IMR-90 (cell line): ENCODE results near the gene F2. TPM values are rescaled to one million over a fixed set of nuclear protein-coding genes. Genes with fewer than 3 reads are reported as not detected.

Experiments
- ATAC-seq: fragments of 200-7000 bp; cut with Tn5 transposase; 2 replicates; pipeline ENCODE4 v1.9.1; 2020; ENCODE audit warnings: low read depth, mild to moderate bottlenecking, moderate library complexity
- BruUV-seq: library from RNA; stranded (reverse); fragments of 400-500 nt; replicated peaks from 2 replicates; lab custom pipeline; 2021; lab: Mats Ljungman, UMichigan
- CTCF ChIA-PET: fragments of 300-600 bp; formaldehyde crosslinking; extraction: SDS; loops from one replicate; lab custom pipeline; 2021; ENCODE audit warnings: antibody characterized with exemption; lab: Yijun Ruan, JAX
- POLR2A ChIA-PET: fragments of 300-600 bp; sonication (Branson Sonifier 250); formaldehyde crosslinking; loops from one replicate; lab custom pipeline; 2022; ENCODE audit warnings: antibody characterized with exemption; ENCODE audit not compliant: unreplicated experiment; lab: Charles Lee
- DNase-seq: peaks from one replicate; pipeline ENCODE4 v3.0.0; 2013
- H2AFZ ChIP-seq: replicated peaks from 2 replicates; pipeline ENCODE3; 2013; ENCODE audit warnings: low read length, mild to moderate bottlenecking; ENCODE audit not compliant: poor library complexity
- H2AK5ac ChIP-seq: 2 replicates; pipeline ENCODE4 v1.6.1; 2013; ENCODE audit warnings: low read depth, low read length, inconsistent platforms
- H2AK9ac ChIP-seq: replicated peaks from 2 replicates; pipeline ENCODE3; 2013; ENCODE audit warnings: mild to moderate bottlenecking, low read depth, low read length, moderate library complexity; ENCODE audit not compliant: poor library complexity
- H2BK120ac ChIP-seq: 2 replicates; pipeline ENCODE4 v1.6.1; 2013; ENCODE audit warnings: low read depth, low read length, inconsistent platforms
- H2BK15ac ChIP-seq: 3 replicates; pipeline ENCODE4 v1.6.1; 2013; ENCODE audit warnings: low read depth, low read length, inconsistent platforms
- H2BK20ac ChIP-seq: 2 replicates; pipeline ENCODE4 v1.6.1; 2013; ENCODE audit warnings: low read depth, mild to moderate bottlenecking, inconsistent platforms, low read length, moderate library complexity
- H2BK5ac ChIP-seq: 2 replicates; pipeline ENCODE4 v1.6.1; 2013; ENCODE audit warnings: mild to moderate bottlenecking, low read depth, low read length, inconsistent platforms; ENCODE audit not compliant: poor library complexity, severe bottlenecking
- H3K14ac ChIP-seq: replicated peaks from 2 replicates; pipeline ENCODE4 v1.6.1; 2013; ENCODE audit warnings: low read depth, low read length, inconsistent platforms
- H3K18ac ChIP-seq: 2 replicates; pipeline ENCODE4 v1.6.1; 2013; ENCODE audit warnings: low read depth, low read length, control low read depth
- H3K23ac ChIP-seq: 2 replicates; pipeline ENCODE4 v1.6.1; 2013; ENCODE audit warnings: low read depth, low read length, inconsistent platforms
- H3K27ac ChIP-seq: 2 replicates; pipeline ENCODE4 v1.5.1; 2013; ENCODE audit warnings: mild to moderate bottlenecking, control low read depth, low read length; ENCODE audit not compliant: insufficient read depth
- H3K27me3 ChIP-seq: 2 replicates; pipeline ENCODE4 v1.6.1; 2013; ENCODE audit warnings: low read length; ENCODE audit not compliant: control insufficient read depth, insufficient read depth
- H3K36me3 ChIP-seq: 2 replicates; pipeline ENCODE4 v1.6.1; 2013; ENCODE audit warnings: low read length, mixed read lengths; ENCODE audit not compliant: control insufficient read depth, insufficient read depth
- H3K4ac ChIP-seq: 2 replicates; pipeline ENCODE4 v1.6.1; 2013; ENCODE audit warnings: low read depth, low read length, inconsistent platforms
- H3K4me1 ChIP-seq: 2 replicates; pipeline ENCODE4 v1.6.1; 2013; ENCODE audit warnings: low read length, mixed read lengths; ENCODE audit not compliant: control insufficient read depth, insufficient read depth
- H3K4me2 ChIP-seq: 2 replicates; pipeline ENCODE4 v1.6.1; 2013; ENCODE audit warnings: low read depth, mild to moderate bottlenecking, control low read depth, low read length, moderate library complexity
- H3K4me3 ChIP-seq: 2 replicates; pipeline ENCODE4 v1.5.1; 2013; ENCODE audit warnings: low read depth, mild to moderate bottlenecking, control low read depth, low read length, moderate library complexity; ENCODE audit not compliant: insufficient read depth
- H3K56ac ChIP-seq: 2 replicates; pipeline ENCODE4 v1.6.1; 2013; ENCODE audit warnings: low read length, inconsistent platforms; ENCODE audit not compliant: insufficient read depth; ENCODE audit errors: extremely low read depth
- H3K79me1 ChIP-seq, 2 experiments: 2 replicates each; pipeline ENCODE4 v1.6.1; 2013; ENCODE audit warnings: low read length in 2 of 2, inconsistent platforms in 1 of 2, low read depth in 1 of 2
- H3K9ac ChIP-seq: 2 replicates; pipeline ENCODE4 v1.6.1; 2013; ENCODE audit warnings: low read depth, low read length, control low read depth
- H3K9me1 ChIP-seq: 2 replicates; pipeline ENCODE4 v1.6.1; 2013; ENCODE audit warnings: low read length, inconsistent platforms; ENCODE audit not compliant: insufficient read depth
- H3K9me3 ChIP-seq: 2 replicates; pipeline ENCODE4 v1.6.1; 2013; ENCODE audit warnings: low read length; ENCODE audit not compliant: control insufficient read depth, insufficient read depth
- H4K20me1 ChIP-seq: 2 replicates; pipeline ENCODE4 v1.6.1; 2013; ENCODE audit warnings: low read length, inconsistent platforms; ENCODE audit not compliant: insufficient read depth
- H4K5ac ChIP-seq: 2 replicates; pipeline ENCODE4 v1.6.1; 2013; ENCODE audit warnings: mild to moderate bottlenecking, low read depth, low read length, control low read depth
- H4K8ac ChIP-seq, 2 experiments: 2 replicates each; pipeline ENCODE4 v1.6.1; 2013; ENCODE audit warnings: low read depth in 2 of 2, low read length in 2 of 2, control low read depth in 1 of 2, inconsistent platforms in 1 of 2
- H4K91ac ChIP-seq: 2 replicates; pipeline ENCODE4 v1.6.1; 2013; ENCODE audit warnings: low read depth, low read length, inconsistent platforms; ENCODE audit not compliant: insufficient read depth
- MAFK ChIP-seq: IDR thresholded peaks from 2 replicates; pipeline ENCODE4 v1.6.1; 2012; ENCODE audit warnings: low read depth, low read length, improper control_type of control experiment
- WGBS, 2 experiments: methylation state at CpG; one replicate each; pipeline versions ENCODE4 v1.1.5 to v1.1.7; 2013; ENCODE audit warnings: missing lambda C conversion rate in 2 of 2; ENCODE audit not compliant: insufficient read length in 1 of 2; ENCODE audit errors: extremely low coverage in 2 of 2; 5-methylcytosine and 5-hydroxymethylcytosine counted together
- dilution Hi-C: fragments of 300-500 bp; cut with HindIII; formaldehyde crosslinking; loops from one replicate; pipeline ENCODE4 v1.14.3; 2018; ENCODE audit warnings: low sequenced_read_pairs; ENCODE audit not compliant: unreplicated experiment
- in situ Hi-C: fragments of 300-500 bp; cut with MboI; formaldehyde crosslinking; loops from 3 replicates; pipeline ENCODE4 v1.14.3; 2019; ENCODE audit warnings: low sequenced_read_pairs, inconsistent platforms, mixed read lengths
- intact Hi-C: fragments of 100-400 bp; cut with micrococcal nuclease; formaldehyde crosslinking; loops from 2 replicates; pipeline ENCODE4 v1.10.0; 2022
- polyA plus RNA-seq, 3 experiments: library from polyadenylated mRNA; depleted of rRNA; stranded (reverse); fragments of >200 nt; gene quantifications; 2 replicates each; pipeline ENCODE4 v1.2.3, GENCODE V29; 2012; ENCODE audit warnings: low replicate concordance in 1 of 3
- total RNA-seq: library from RNA; depleted of rRNA; stranded (reverse); fragments of >200 nt; gene quantifications from 2 replicates; pipeline ENCODE4 v1.2.3, GENCODE V29; 2012

The F2 gene
- total and polyA plus RNA-seq, 2 of the 4 experiments (the other 2 are of a cell fraction): not detected

DNA sequence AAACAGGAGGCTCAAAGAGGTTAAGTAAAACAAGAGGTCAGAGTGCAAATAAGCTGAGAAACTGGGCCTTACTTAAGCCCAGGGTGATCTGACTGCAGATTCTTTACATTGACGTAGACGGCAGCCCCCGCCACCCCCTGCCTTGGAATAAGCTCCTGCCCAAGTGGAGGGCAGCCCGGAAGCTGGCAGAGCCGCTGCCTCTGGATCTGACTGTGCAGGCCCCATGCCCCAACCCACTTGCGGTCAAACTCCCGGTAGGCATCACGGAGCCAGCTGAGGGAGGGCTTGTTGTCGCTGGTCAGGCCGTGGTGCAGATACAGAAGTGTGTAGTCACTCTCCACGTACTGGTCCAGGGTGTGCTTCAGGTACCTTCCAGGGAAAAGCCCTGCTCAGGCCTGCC lies 37.2 kb upstream of the F2 start:
- H4K5ac ChIP-seq: no peak overlapping the region
- H3K4me3 ChIP-seq: no peak overlapping the region
- H4K91ac ChIP-seq: no peak overlapping the region
- no peaks in the 10 kb centered on the region for H3K27me3 ChIP-seq
- H3K79me1 ChIP-seq: peaks cover 5 to 21% of the 10 kb centered on the region in 2 experiments; a peak in 3 of 4 replicates
- H2BK5ac ChIP-seq: no peak overlapping the region
- no peak overlapping the region for H3K4ac ChIP-seq
- 97% methylated on average over 6 of the region's 11 CpGs; no CpG with 5 or more reads in 1 of the 2 experiments for WGBS, 2 experiments
- no peak for ATAC-seq
- no peak overlapping the region for H2BK15ac ChIP-seq
- CTCF ChIA-PET: no interaction called here
- no peak overlapping the region for H4K8ac ChIP-seq
- H2BK120ac ChIP-seq: no peak overlapping the region
- POLR2A ChIA-PET: no interaction called here
- H3K4me1 ChIP-seq: peaks cover 3% of the 10 kb centered on the region
- no peak overlapping the region for H3K56ac ChIP-seq
- no peak overlapping the region for H3K4me2 ChIP-seq
- H3K27ac ChIP-seq: no peak overlapping the region
- no peak overlapping the region for H2AK9ac ChIP-seq
- no peak for TF ChIP-seq MAFK
- no peak overlapping the region for H2AFZ ChIP-seq
- dilution Hi-C loops (no loop called here), in situ Hi-C loops (no loop called here), intact Hi-C loops (loop anchor here (10.0 kb wide), 1 partner anchor 297 kb away; the partner anchor contains the start of gene MDK)
- H3K9me3 ChIP-seq: no peaks in the 10 kb centered on the region
- no peak overlapping the region for H2AK5ac ChIP-seq
- no peak overlapping the region for H3K14ac ChIP-seq
- peaks cover 63% of the 10 kb centered on the region for H3K36me3 ChIP-seq
- peaks cover 10% of the 10 kb centered on the region; the same call in 1 of the 2 replicates for H3K9me1 ChIP-seq
- peaks cover 6% of the 10 kb centered on the region; the same call in 1 of the 2 replicates for H4K20me1 ChIP-seq
- H3K18ac ChIP-seq: no peak overlapping the region
- no peak overlapping the region for H3K9ac ChIP-seq
- DNase-seq: no peak
- no peak overlapping the region for H2BK20ac ChIP-seq
- BruUV-seq: no TSS peak
- no peak overlapping the region for H3K23ac ChIP-seq
